HepG2 (cell line): Measurements from ENCODE around the gene UNKL. TPM values are rescaled to one million over a fixed set of nuclear protein-coding genes. Genes with fewer than 3 reads are reported as not detected.

Experiments used
- CHCHD3 ChIP-seq: sonication (generic); formaldehyde crosslinking; IDR thresholded peaks from 2 replicates; pipeline ENCODE4 v1.8.0; 2022; ENCODE audit warnings: mild to moderate bottlenecking, missing genetic modification reagents, moderate library complexity
- MED1 ChIP-seq: sonication (generic); formaldehyde crosslinking; IDR thresholded peaks from 2 replicates; pipeline ENCODE4 v1.4.0; 2020; ENCODE audit warnings: missing genetic modification reagents
- NR2F6 ChIP-seq, 2 experiments: IDR thresholded peaks; 2 replicates each; pipeline ENCODE4 v1.6.1; 2016; ENCODE audit warnings: antibody characterized with exemption in 1 of 2, mild to moderate bottlenecking in 1 of 2
- ZNF225 ChIP-seq: sonication (generic); formaldehyde crosslinking; IDR thresholded peaks from 2 replicates; pipeline ENCODE4 v1.4.0; 2020; ENCODE audit warnings: mild to moderate bottlenecking, missing genetic modification reagents
- ZNF264 ChIP-seq: sonication (generic); formaldehyde crosslinking; IDR thresholded peaks from 2 replicates; pipeline ENCODE4 v1.4.0; 2020; ENCODE audit warnings: missing genetic modification reagents
- polyA plus RNA-seq, 8 experiments: library from polyadenylated mRNA; depleted of rRNA in 3 of 8; stranded (reverse) in 7 of 8; unstranded in 1 of 8; fragments of >200 nt; fragmentation: Illumina TruSeq in 4 of 8; extraction: Trizol in 4 of 8; gene quantifications; 2 replicates each; pipeline versions ENCODE4 v1.2.1 to v1.2.3, GENCODE V29; 2011 to 2016; ENCODE audit warnings: low read depth in 4 of 8, missing spikeins in 1 of 8, mixed read lengths in 1 of 8; ENCODE audit not compliant: insufficient read depth in 1 of 8
- total RNA-seq, 5 experiments: library from RNA; depleted of rRNA; stranded (reverse); fragments of >200 nt; fragmentation: Illumina TruSeq; extraction: Trizol; gene quantifications; 2 replicates each; pipeline ENCODE4 v1.2.3, GENCODE V29; 2016; ENCODE audit warnings: low read depth in 1 of 5
- TF ChIP-seq, protein P1 (sequence below): sonication (generic); formaldehyde crosslinking; IDR thresholded peaks from 2 replicates; pipeline ENCODE4 v1.5.1; 2020; ENCODE audit warnings: missing genetic modification reagents, mild to moderate bottlenecking, borderline replicate concordance
- TF ChIP-seq, protein P2 (sequence below): sonication (generic); formaldehyde crosslinking; IDR thresholded peaks from 2 replicates; pipeline ENCODE4 v1.5.1; 2020; ENCODE audit warnings: missing genetic modification reagents, mild to moderate bottlenecking, borderline replicate concordance
- TF ChIP-seq, protein P3 (sequence below): sonication (generic); formaldehyde crosslinking; IDR thresholded peaks from 2 replicates; pipeline ENCODE4 v1.8.0; 2023; ENCODE audit warnings: mild to moderate bottlenecking, missing genetic modification reagents
- TF ChIP-seq, protein P4 (sequence below): sonication (generic); formaldehyde crosslinking; IDR thresholded peaks from 2 replicates; pipeline ENCODE4 v1.9.0; 2022; ENCODE audit warnings: low read depth, missing genetic modification reagents
- TF ChIP-seq, protein P5 (sequence below): sonication (generic); formaldehyde crosslinking; conservative IDR thresholded peaks from 2 replicates; pipeline ENCODE4 v1.8.1; 2023; ENCODE audit warnings: missing genetic modification reagents
- TF ChIP-seq, protein P6 (sequence below): IDR thresholded peaks from 2 replicates; pipeline ENCODE4 v1.4.0; 2020; ENCODE audit warnings: mild to moderate bottlenecking, missing genetic modification reagents
- TF ChIP-seq, protein P7 (sequence below): sonication (generic); formaldehyde crosslinking; IDR thresholded peaks from 2 replicates; pipeline ENCODE4 v1.4.0; 2020; ENCODE audit warnings: missing genetic modification reagents, borderline replicate concordance

UNKL gene
- total and polyA plus RNA-seq, 2 of the 13 experiments (the other 11 are each of a cell fraction or from before 2014, with no cell fraction given) = 10.4 to 17.6 TPM

DNA sequence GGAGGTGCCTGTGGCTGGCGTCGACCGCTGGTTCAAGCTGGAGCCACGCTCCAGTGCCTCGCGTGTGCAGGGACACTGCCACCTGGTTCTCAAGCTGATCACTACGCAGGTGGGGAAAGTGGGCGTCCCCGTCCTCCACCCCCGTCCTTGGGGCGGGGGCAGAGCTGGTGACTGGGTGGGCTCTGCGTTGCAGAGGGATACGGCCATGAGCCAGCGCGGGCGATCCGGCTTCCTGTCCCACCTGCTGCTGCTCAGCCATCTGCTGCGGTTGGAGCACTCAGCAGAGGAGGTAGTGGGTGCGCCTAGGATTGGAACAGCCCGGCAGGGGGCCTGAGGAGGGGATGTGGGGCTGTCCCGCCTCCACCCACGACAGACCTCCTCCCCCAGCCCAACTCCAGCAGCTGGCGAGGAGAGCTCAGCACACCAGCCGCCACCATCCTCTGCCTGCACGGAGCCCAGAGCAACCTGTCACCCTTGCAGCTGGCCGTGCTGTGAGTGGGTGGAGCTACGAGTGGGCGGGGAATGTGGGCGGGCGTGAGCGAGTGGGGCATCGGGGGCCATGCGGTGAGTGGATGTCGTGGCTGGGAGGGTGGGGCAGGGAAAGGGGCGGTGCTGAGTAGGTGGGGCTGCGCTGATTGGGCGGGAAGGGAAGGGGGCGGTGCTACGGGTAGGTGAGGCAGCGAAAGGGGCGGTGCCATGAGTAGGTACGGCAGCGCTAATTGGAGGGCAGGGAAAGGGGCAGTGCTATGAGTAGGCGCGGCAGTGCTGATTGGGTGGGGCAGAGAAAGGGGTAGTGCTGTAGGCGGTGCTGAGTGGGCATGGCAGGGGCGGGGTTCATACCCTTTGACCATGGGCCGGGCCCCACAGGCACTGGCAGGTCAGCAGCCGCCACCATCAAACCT lies 71.7 kb downstream of the UNKL start (continued):
- TF ChIP-seq, protein P1, sequence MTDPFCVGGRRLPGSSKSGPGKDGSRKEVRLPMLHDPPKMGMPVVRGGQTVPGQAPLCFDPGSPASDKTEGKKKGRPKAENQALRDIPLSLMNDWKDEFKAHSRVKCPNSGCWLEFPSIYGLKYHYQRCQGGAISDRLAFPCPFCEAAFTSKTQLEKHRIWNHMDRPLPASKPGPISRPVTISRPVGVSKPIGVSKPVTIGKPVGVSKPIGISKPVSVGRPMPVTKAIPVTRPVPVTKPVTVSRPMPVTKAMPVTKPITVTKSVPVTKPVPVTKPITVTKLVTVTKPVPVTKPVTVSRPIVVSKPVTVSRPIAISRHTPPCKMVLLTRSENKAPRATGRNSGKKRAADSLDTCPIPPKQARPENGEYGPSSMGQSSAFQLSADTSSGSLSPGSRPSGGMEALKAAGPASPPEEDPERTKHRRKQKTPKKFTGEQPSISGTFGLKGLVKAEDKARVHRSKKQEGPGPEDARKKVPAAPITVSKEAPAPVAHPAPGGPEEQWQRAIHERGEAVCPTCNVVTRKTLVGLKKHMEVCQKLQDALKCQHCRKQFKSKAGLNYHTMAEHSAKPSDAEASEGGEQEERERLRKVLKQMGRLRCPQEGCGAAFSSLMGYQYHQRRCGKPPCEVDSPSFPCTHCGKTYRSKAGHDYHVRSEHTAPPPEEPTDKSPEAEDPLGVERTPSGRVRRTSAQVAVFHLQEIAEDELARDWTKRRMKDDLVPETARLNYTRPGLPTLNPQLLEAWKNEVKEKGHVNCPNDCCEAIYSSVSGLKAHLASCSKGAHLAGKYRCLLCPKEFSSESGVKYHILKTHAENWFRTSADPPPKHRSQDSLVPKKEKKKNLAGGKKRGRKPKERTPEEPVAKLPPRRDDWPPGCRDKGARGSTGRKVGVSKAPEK (CRISPR knock-in tag) = no peak
- TF ChIP-seq MED1 (no peak), ZNF225 (CRISPR knock-in tag) (no peak), ZNF264 (CRISPR knock-in tag) (no peak), NR2F6 (IDR thresholded peaks at IDR 0.05) (no peak), NR2F6 (CRISPR knock-in tag; IDR thresholded peaks at IDR 0.05) (0 out of 2 replicates have a peak, but pooled peaks have one; percentile 22), CHCHD3 (CRISPR knock-in tag) (no peak)
- TF ChIP-seq, protein P2, sequence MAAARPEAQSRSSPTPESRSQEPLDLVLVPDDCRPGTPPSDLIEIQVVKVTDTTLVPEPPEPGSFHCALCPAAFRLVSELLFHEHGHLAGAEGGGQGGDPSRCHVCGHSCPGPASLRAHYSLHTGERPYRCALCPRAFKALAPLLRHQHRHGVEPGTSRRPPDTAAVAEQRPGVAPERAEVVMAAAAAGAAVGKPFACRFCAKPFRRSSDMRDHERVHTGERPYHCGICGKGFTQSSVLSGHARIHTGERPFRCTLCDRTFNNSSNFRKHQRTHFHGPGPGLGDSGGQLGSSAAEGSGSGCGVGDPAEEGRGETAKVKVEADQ = no peak
- TF ChIP-seq, protein P3, sequence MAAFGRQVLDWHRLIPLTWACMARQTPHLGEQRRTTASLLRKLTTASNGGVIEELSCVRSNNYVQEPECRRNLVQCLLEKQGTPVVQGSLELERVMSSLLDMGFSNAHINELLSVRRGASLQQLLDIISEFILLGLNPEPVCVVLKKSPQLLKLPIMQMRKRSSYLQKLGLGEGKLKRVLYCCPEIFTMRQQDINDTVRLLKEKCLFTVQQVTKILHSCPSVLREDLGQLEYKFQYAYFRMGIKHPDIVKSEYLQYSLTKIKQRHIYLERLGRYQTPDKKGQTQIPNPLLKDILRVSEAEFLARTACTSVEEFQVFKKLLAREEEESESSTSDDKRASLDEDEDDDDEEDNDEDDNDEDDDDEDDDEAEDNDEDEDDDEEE = no peak
- TF ChIP-seq, protein P4, sequence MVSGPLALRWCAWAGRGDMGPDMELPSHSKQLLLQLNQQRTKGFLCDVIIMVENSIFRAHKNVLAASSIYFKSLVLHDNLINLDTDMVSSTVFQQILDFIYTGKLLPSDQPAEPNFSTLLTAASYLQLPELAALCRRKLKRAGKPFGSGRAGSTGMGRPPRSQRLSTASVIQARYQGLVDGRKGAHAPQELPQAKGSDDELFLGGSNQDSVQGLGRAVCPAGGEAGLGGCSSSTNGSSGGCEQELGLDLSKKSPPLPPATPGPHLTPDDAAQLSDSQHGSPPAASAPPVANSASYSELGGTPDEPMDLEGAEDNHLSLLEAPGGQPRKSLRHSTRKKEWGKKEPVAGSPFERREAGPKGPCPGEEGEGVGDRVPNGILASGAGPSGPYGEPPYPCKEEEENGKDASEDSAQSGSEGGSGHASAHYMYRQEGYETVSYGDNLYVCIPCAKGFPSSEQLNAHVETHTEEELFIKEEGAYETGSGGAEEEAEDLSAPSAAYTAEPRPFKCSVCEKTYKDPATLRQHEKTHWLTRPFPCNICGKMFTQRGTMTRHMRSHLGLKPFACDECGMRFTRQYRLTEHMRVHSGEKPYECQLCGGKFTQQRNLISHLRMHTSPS = no peak; the same call in 1 of the 2 replicates
- TF ChIP-seq, protein P5, sequence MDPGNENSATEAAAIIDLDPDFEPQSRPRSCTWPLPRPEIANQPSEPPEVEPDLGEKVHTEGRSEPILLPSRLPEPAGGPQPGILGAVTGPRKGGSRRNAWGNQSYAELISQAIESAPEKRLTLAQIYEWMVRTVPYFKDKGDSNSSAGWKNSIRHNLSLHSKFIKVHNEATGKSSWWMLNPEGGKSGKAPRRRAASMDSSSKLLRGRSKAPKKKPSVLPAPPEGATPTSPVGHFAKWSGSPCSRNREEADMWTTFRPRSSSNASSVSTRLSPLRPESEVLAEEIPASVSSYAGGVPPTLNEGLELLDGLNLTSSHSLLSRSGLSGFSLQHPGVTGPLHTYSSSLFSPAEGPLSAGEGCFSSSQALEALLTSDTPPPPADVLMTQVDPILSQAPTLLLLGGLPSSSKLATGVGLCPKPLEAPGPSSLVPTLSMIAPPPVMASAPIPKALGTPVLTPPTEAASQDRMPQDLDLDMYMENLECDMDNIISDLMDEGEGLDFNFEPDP (CRISPR knock-in tag) = no peak
- TF ChIP-seq, protein P6, sequence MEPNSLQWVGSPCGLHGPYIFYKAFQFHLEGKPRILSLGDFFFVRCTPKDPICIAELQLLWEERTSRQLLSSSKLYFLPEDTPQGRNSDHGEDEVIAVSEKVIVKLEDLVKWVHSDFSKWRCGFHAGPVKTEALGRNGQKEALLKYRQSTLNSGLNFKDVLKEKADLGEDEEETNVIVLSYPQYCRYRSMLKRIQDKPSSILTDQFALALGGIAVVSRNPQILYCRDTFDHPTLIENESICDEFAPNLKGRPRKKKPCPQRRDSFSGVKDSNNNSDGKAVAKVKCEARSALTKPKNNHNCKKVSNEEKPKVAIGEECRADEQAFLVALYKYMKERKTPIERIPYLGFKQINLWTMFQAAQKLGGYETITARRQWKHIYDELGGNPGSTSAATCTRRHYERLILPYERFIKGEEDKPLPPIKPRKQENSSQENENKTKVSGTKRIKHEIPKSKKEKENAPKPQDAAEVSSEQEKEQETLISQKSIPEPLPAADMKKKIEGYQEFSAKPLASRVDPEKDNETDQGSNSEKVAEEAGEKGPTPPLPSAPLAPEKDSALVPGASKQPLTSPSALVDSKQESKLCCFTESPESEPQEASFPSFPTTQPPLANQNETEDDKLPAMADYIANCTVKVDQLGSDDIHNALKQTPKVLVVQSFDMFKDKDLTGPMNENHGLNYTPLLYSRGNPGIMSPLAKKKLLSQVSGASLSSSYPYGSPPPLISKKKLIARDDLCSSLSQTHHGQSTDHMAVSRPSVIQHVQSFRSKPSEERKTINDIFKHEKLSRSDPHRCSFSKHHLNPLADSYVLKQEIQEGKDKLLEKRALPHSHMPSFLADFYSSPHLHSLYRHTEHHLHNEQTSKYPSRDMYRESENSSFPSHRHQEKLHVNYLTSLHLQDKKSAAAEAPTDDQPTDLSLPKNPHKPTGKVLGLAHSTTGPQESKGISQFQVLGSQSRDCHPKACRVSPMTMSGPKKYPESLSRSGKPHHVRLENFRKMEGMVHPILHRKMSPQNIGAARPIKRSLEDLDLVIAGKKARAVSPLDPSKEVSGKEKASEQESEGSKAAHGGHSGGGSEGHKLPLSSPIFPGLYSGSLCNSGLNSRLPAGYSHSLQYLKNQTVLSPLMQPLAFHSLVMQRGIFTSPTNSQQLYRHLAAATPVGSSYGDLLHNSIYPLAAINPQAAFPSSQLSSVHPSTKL = no peak
- TF ChIP-seq, protein P7, sequence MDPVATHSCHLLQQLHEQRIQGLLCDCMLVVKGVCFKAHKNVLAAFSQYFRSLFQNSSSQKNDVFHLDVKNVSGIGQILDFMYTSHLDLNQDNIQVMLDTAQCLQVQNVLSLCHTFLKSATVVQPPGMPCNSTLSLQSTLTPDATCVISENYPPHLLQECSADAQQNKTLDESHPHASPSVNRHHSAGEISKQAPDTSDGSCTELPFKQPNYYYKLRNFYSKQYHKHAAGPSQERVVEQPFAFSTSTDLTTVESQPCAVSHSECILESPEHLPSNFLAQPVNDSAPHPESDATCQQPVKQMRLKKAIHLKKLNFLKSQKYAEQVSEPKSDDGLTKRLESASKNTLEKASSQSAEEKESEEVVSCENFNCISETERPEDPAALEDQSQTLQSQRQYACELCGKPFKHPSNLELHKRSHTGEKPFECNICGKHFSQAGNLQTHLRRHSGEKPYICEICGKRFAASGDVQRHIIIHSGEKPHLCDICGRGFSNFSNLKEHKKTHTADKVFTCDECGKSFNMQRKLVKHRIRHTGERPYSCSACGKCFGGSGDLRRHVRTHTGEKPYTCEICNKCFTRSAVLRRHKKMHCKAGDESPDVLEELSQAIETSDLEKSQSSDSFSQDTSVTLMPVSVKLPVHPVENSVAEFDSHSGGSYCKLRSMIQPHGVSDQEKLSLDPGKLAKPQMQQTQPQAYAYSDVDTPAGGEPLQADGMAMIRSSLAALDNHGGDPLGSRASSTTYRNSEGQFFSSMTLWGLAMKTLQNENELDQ = no peak
